K562 (cell line): Measurements from ENCODE around the gene DPYSL3. TPM values are rescaled to one million over a fixed set of nuclear protein-coding genes. Genes with fewer than 3 reads are reported as not detected.

ENCODE experiments used
- ATAC-seq: fragments of 200-7000 bp; cut with Tn5 transposase; 3 replicates; pipeline ENCODE4 v1.9.1; 2020; ENCODE audit warnings: moderate library complexity
- BruUV-seq: library from RNA; stranded (reverse); fragments of 400-500 nt; replicated peaks from 2 replicates; lab custom pipeline; 2021; lab: Mats Ljungman, UMichigan
- CTCF ChIA-PET: fragments of 300-600 bp; formaldehyde crosslinking; extraction: SDS; loops from one replicate; lab custom pipeline; 2021; ENCODE audit warnings: low intra/inter-chr PET ratio; lab: Yijun Ruan, JAX
- POLR2A ChIA-PET: fragments of 300-600, 350-650 bp; sonication (Branson Sonifier 250); formaldehyde crosslinking; extraction: SDS; loops from one replicate; lab custom pipeline; 2021; ENCODE audit warnings: antibody characterized with exemption, inconsistent platforms; lab: Yijun Ruan, JAX
- DNase-seq, 4 experiments: peaks; one replicate each; pipeline versions ENCODE4 v3.0.0 to v3.0.0-alpha.2; 2011 to 2018; ENCODE audit warnings: low spot score in 3 of 4, mixed read lengths in 3 of 4; ENCODE audit errors: extremely low read depth in 1 of 4
- FAIRE-seq: peaks from 2 replicates; lab custom pipeline; 2011; peaks lifted over from hg19 to GRCh38; lab: Jason Lieb, UNC
- H2AFZ ChIP-seq: 2 replicates; pipeline ENCODE4 v1.6.0; 2011; ENCODE audit warnings: low read depth, low read length, control low read depth, inconsistent platforms
- H3K27ac ChIP-seq: fragments of 200-600 bp; 3 replicates; pipeline ENCODE4 v1.8.0; 2011; ENCODE audit warnings: low read depth, mild to moderate bottlenecking, control low read depth, inconsistent platforms, low read length, moderate library complexity, mixed read lengths; ENCODE audit errors: extremely low read depth
- H3K27me3 ChIP-seq, 2 experiments: fragments of 300-600 bp in 1 of 2; 2 replicates in 1 of 2; 3 replicates in 1 of 2; pipeline versions ENCODE4 v1.6.0 to v1.8.0; 2011; ENCODE audit warnings: inconsistent platforms in 2 of 2, low read length in 2 of 2, mild to moderate bottlenecking in 1 of 2, mixed read lengths in 1 of 2, moderate library complexity in 1 of 2; ENCODE audit not compliant: control insufficient read depth in 2 of 2, insufficient read depth in 2 of 2
- H3K36me3 ChIP-seq: fragments of 300-600 bp; 3 replicates; pipeline ENCODE4 v1.8.0; 2011; ENCODE audit warnings: mild to moderate bottlenecking, low read length, inconsistent platforms; ENCODE audit not compliant: control insufficient read depth, insufficient read depth
- H3K4me1 ChIP-seq, 2 experiments: fragments of 200-600 bp in 1 of 2; replicated peaks in 1 of 2; 2 replicates in 1 of 2; 3 replicates in 1 of 2; pipeline versions ENCODE4 v1.5.1 to v1.8.0; 2011; ENCODE audit warnings: inconsistent platforms in 2 of 2, low read length in 2 of 2, mild to moderate bottlenecking in 1 of 2, mixed read lengths in 1 of 2, moderate library complexity in 1 of 2; ENCODE audit not compliant: control insufficient read depth in 2 of 2, insufficient read depth in 2 of 2
- H3K4me2 ChIP-seq: 2 replicates; pipeline ENCODE4 v1.6.1; 2011; ENCODE audit warnings: low read length, control low read depth, inconsistent platforms, mixed read lengths; ENCODE audit not compliant: insufficient read depth
- H3K4me3 ChIP-seq: fragments of 200-600 bp; sonication (generic), shearing (Covaris generic); 2 replicates; pipeline ENCODE4 v1.5.1; 2016; ENCODE audit warnings: control low read depth, inconsistent platforms
- H3K79me2 ChIP-seq: fragments of 200-600 bp; 3 replicates; pipeline ENCODE4 v1.8.0; 2011; ENCODE audit warnings: low read length, inconsistent platforms; ENCODE audit not compliant: control insufficient read depth, insufficient read depth
- H3K9ac ChIP-seq, 2 experiments: 2 replicates each; pipeline versions ENCODE4 v1.6.0 to v1.6.1; 2011; ENCODE audit warnings: low read depth in 2 of 2, low read length in 2 of 2, control low read depth in 1 of 2, inconsistent platforms in 1 of 2, mild to moderate bottlenecking in 1 of 2, mixed read lengths in 1 of 2; ENCODE audit not compliant: insufficient read depth in 1 of 2
- H3K9me1 ChIP-seq: one replicate; pipeline ENCODE4 v1.6.0; 2011; ENCODE audit warnings: inconsistent platforms, mild to moderate bottlenecking, low read length, moderate library complexity; ENCODE audit not compliant: control insufficient read depth, insufficient read depth
- H3K9me3 ChIP-seq: replicated peaks from 2 replicates; pipeline ENCODE4 v1.5.1; 2011; ENCODE audit warnings: low read depth, low read length, inconsistent platforms; ENCODE audit not compliant: control insufficient read depth, insufficient read depth
- H4K20me1 ChIP-seq: replicated peaks from 2 replicates; pipeline ENCODE4 v1.6.1; 2011; ENCODE audit warnings: low read length, inconsistent platforms, mixed read lengths; ENCODE audit not compliant: control insufficient read depth, insufficient read depth
- CAMTA2 ChIP-seq: fragments of 250-450 bp; sonication (Bioruptor Pico); conservative IDR thresholded peaks from 2 replicates; pipeline ENCODE4 v1.5.1; 2022
- WGBS: fragments of 100-300 bp; shearing (Covaris generic); methylation state at CpG from one replicate; pipeline ENCODE4 v1.1.6; 2016; ENCODE audit warnings: low coverage, mixed read lengths; ENCODE audit not compliant: insufficient coverage; ENCODE audit errors: missing lambda C conversion rate; 5-methylcytosine and 5-hydroxymethylcytosine counted together
- in situ Hi-C: fragments of 300-500 bp; cut with MboI; formaldehyde crosslinking; loops from 4 replicates; pipeline ENCODE4 v1.15.0; 2018; ENCODE audit warnings: inconsistent platforms, mixed read lengths
- intact Hi-C: fragments of 100-400 bp; cut with micrococcal nuclease; formaldehyde crosslinking; loops from 2 replicates; pipeline ENCODE4 v1.14.2; 2022
- polyA plus RNA-seq, 8 experiments: library from polyadenylated mRNA; depleted of rRNA in 4 of 8; stranded (reverse) in 5 of 8; unstranded in 3 of 8; fragments of >200 nt; fragmentation: Nextera tagmentation in 2 of 8; fragmentation: Illumina TruSeq in 1 of 8; extraction: Ambion mirVana in 2 of 8; extraction: Trizol in 1 of 8; gene quantifications; 2 replicates each; pipeline versions ENCODE4 v1.2.1 to v1.2.3, GENCODE V29; 2011 to 2014; ENCODE audit warnings: inconsistent platforms in 1 of 8, missing spikeins in 1 of 8
- small RNA-seq: library from RNA; depleted of rRNA; stranded (forward); fragments of <200 nt; gene quantifications from one replicate; pipeline ENCODE3, GENCODE V24; 2014
- total RNA-seq, 7 experiments: library from RNA; depleted of rRNA in 6 of 7; stranded (reverse); fragments of >200 nt in 6 of 7; fragmentation: Illumina TruSeq in 2 of 7; extraction: Trizol in 2 of 7; gene quantifications; 2 replicates each; pipeline versions ENCODE4 v1.2.1 to v1.2.3, GENCODE V29; 2011 to 2021; ENCODE audit warnings: low replicate concordance in 1 of 7

The DPYSL3 gene
- total and polyA plus RNA-seq, 9 of the 15 experiments (the other 6 are each of a cell fraction or from before 2014, with no cell fraction given), result 0.07 to 0.55 TPM; not detected in 7

GRCh38 chr5:147340941-147341340 is 168.9 kb downstream of the DPYSL3 start:
- Histone ChIP-seq H3K79me2 (no peaks in the 10 kb centered on the region), H3K36me3 (no peaks in the 10 kb centered on the region), H3K9ac (no peak overlapping the region), H3K4me3 (no peak overlapping the region), H3K9me1 (no peaks in the 10 kb centered on the region), H3K27me3 (no peaks in the 10 kb centered on the region), H3K9me3 (no peaks in the 10 kb centered on the region), H4K20me1 (no peaks in the 10 kb centered on the region), H2AFZ (no peak overlapping the region), H3K27ac (no peak overlapping the region), H3K4me1 (no peaks in the 10 kb centered on the region), H3K4me2 (no peak overlapping the region)
- ChIA-PET CTCF (no interaction called here), POLR2A (no interaction called here)
- no peak for FAIRE-seq
- in situ Hi-C loops (no loop called here), intact Hi-C loops (no loop called here)
- no peak for TF ChIP-seq CAMTA2 (CRISPR knock-in tag)
- WGBS, result 0% methylated on average over 1 of the region's 1 CpG
- no peak for ATAC-seq
- no peak for DNase-seq
- BruUV-seq, result no TSS peak

Small RNA genes within 50 kb of the gene (small RNA-seq; reads per million reads assigned to genes)
- not detected for gene AC011373.1
